NCI-H510A treated with DMSO at 0.1 percent for 48 hours (cell line): Measurements from ENCODE around the gene ANGPTL2.

ENCODE experiments used
- DNase-seq: peaks from one replicate; lab custom pipeline; 2025; lab: John Stamatoyannopoulos, UW

ANGPTL2 gene

DNA sequence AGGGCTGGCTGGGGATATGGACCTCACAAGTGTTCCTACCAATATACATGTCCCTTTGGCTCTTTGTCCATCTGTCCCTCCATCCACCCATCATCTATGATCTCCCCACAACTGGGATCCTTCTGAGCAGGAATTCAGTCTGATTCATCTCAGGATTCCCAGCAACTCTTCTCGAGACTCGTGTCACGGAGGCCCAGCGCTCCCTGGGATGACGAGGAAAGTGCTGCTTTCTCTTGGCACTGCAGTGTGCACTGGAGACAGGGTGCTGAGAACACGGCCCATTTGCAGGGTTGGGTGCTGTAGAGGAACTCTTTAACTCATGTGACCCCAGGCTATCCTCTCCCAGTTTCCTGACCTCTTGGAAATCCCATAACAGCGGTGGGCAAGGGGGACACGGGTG, 72.9 kb downstream of the ANGPTL2 start:
- DNase-seq, result no peak

DNA sequence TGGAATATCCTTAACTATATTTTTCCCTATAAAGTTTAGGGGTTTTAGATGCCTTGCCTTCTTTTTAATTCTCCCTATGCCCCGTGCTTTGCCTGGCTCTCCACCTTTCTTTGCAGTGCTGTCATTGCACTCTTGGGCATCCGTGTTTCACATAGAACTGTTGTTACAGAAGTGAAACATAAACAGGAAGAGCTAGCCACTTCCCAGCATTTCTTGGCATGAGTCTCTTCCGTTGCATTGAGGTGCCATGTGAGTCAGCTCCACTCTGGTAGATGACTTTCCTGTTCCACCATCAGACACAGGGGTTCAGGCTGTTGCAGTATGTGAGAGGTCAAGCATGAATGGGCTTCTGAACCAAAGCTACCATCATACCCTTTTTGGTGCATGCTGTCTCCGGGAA, 73.4 kb downstream of the ANGPTL2 start:
- no peak for DNase-seq

DNA sequence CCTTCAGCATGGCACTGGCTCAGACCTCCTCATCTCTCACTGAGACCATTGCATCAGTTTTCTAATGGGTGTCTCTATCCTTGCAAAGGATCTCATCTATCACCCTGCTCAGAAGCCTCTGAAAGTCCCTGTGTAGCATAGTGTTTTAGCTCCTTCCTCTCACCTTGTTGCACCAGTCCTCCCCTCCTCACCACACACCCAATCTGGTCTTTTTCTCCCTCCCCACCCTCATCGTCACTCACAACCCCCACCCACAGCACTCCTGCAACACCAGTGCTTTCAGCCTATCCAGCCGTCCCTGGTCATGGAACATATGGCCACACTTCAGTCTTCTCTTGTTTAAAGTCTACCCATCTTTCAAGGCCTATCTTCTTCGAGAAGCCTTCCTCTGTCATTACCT, 74.5 kb downstream of the ANGPTL2 start:
- DNase-seq, result no peak

DNA sequence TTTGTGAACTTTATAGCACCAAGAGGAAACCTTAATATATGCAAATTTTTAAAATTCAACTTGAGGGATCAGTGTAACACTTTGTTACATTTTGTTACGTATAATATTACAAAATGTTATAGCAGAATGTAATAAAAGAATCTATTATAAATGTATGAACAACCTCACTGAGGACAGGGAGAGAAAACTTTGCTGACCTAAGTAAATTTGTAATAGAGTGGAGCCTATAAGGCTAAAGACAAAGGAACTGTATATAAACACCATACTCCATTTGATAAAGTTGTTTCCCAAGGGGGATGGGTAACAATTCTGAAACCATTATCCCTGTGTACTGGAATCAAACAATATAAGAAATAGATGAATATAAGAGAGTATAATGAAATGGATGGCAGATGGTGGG, 77.3 kb downstream of the ANGPTL2 start:
- DNase-seq, result no peak

DNA sequence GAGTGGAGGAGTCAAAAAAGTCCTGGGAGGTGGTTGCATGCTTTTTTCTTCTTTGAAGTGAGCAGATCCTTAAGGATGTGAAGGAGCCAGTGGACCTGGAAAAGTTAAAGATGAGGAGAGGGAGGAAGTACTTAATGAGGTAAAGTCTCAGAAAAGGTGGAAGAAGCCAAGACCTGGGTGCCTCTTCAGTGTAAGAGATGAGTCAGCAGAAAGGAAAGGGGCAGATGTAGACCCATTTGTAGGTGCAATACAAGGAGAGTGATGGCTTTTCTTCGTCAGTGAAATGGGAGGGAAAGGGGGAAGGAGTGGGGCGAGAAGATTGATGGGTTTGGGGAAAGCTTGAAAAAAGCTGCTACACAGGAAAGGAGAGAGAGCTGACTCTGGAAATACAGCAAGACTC, 82.9 kb downstream of the ANGPTL2 start:
- no peak for DNase-seq

DNA sequence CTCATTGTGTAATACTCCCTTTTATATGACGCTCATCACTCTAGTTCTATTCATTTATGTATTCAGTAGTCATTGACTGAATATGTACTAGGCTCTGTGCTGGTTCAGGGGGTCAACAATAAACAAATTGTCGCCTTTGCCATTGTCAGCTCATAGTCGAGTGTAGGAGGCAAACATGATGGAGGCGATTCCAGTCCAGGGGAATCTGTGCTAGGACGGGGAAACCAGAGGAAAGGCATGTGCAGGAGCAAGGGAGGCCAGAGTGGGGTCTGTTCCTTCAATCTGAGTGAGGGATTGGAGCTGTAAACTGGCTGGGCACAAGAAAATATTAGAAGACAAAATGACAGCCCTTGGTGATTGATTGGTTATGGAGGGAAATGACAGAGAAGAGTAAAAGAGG, 83.9 kb downstream of the ANGPTL2 start:
- no peak for DNase-seq
